SK-N-SH treated with all-trans-retinoic acid at 6 μM for 48 hours (cell line): ENCODE measurements around the gene ZNF654.

ENCODE experiments used
- ATAC-seq: fragments of 200-7000 bp; cut with Tn5 transposase; 3 replicates; pipeline ENCODE4 v1.9.1; 2020; ENCODE audit warnings: mild to moderate bottlenecking, moderate library complexity
- ARNTL ChIP-seq: fragments of 450-650 bp; formaldehyde crosslinking; IDR thresholded peaks from 2 replicates; pipeline ENCODE4 v1.5.0; 2020; ENCODE audit warnings: low read depth, mild to moderate bottlenecking, moderate library complexity, borderline replicate concordance
- BACH2 ChIP-seq: fragments of 250-450 bp; sonication (Bioruptor Pico); IDR thresholded peaks from 2 replicates; pipeline ENCODE4 v1.9.0; 2021; ENCODE audit warnings: mild to moderate bottlenecking, borderline replicate concordance
- CSDC2 ChIP-seq: fragments of 250-450 bp; sonication (Bioruptor Pico); IDR thresholded peaks from 2 replicates; pipeline ENCODE4 v1.5.0; 2020; ENCODE audit warnings: mild to moderate bottlenecking, moderate library complexity
- ESRRG ChIP-seq: fragments of 250-450 bp; sonication (Bioruptor Pico); IDR thresholded peaks from 2 replicates; pipeline ENCODE4 v1.6.1; 2021; ENCODE audit warnings: mild to moderate bottlenecking
- GLIS3 ChIP-seq: fragments of 250-450 bp; sonication (Bioruptor Pico); IDR thresholded peaks from 2 replicates; pipeline ENCODE4 v1.5.0; 2020; ENCODE audit warnings: mild to moderate bottlenecking, moderate library complexity
- ISL1 ChIP-seq: fragments of 250-450 bp; sonication (Bioruptor Pico); IDR thresholded peaks from 2 replicates; pipeline ENCODE4 v2.1.2; 2022; ENCODE audit warnings: mild to moderate bottlenecking, moderate library complexity
- RARB ChIP-seq: fragments of 250-450 bp; sonication (Bioruptor Pico); IDR thresholded peaks from 2 replicates; pipeline ENCODE4 v1.8.0; 2021; ENCODE audit warnings: mild to moderate bottlenecking, moderate library complexity
- TCF4 ChIP-seq: fragments of 250-450 bp; sonication (Bioruptor Pico); IDR thresholded peaks from 2 replicates; pipeline ENCODE4 v1.8.0; 2021; ENCODE audit warnings: mild to moderate bottlenecking, moderate library complexity, borderline replicate concordance
- TOX ChIP-seq: fragments of 250-450 bp; sonication (Bioruptor Pico); IDR thresholded peaks from 2 replicates; pipeline ENCODE4 v1.8.0; 2021; ENCODE audit warnings: mild to moderate bottlenecking, moderate library complexity, borderline replicate concordance
- ZC3H10 ChIP-seq: fragments of 250-450 bp; sonication (Bioruptor Pico); IDR thresholded peaks from 2 replicates; pipeline ENCODE4 v1.5.1; 2021; ENCODE audit warnings: mild to moderate bottlenecking, moderate library complexity
- ZFP3 ChIP-seq: fragments of 250-450 bp; sonication (Bioruptor Pico); IDR thresholded peaks from 2 replicates; pipeline ENCODE4 v1.5.0; 2020; ENCODE audit warnings: mild to moderate bottlenecking, moderate library complexity
- ZNF565 ChIP-seq: fragments of 450-650 bp; formaldehyde crosslinking; conservative IDR thresholded peaks from 2 replicates; pipeline ENCODE4 v1.5.0; 2020; ENCODE audit warnings: low read depth, mild to moderate bottlenecking, moderate library complexity
- ZNF8 ChIP-seq: fragments of 450-650 bp; formaldehyde crosslinking; IDR thresholded peaks from 2 replicates; pipeline ENCODE4 v1.5.0; 2020; ENCODE audit warnings: mild to moderate bottlenecking, moderate library complexity
- TF ChIP-seq, protein P1 (sequence below): fragments of 250-450 bp; sonication (Bioruptor Pico); IDR thresholded peaks from 2 replicates; pipeline ENCODE4 v1.5.0; 2020; ENCODE audit warnings: mild to moderate bottlenecking, moderate library complexity
- TF ChIP-seq, protein P2 (sequence below): fragments of 250-450 bp; sonication (Bioruptor Pico); IDR thresholded peaks from 2 replicates; pipeline ENCODE4 v1.8.0; 2021; ENCODE audit warnings: low read depth, mild to moderate bottlenecking, moderate library complexity, borderline replicate concordance
- TF ChIP-seq, protein P3 (sequence below): fragments of 250-450 bp; sonication (Bioruptor Pico); IDR thresholded peaks from 2 replicates; pipeline ENCODE4 v1.5.1; 2020; ENCODE audit warnings: low read depth, mild to moderate bottlenecking, moderate library complexity
- TF ChIP-seq, protein P4 (sequence below): fragments of 250-450 bp; sonication (Bioruptor Pico); IDR thresholded peaks from 2 replicates; pipeline ENCODE4 v1.5.1; 2021; ENCODE audit warnings: mild to moderate bottlenecking, moderate library complexity
- TF ChIP-seq, protein P5 (sequence below): fragments of 250-450 bp; sonication (Bioruptor Pico); IDR thresholded peaks from 2 replicates; pipeline ENCODE4 v1.8.0; 2020; ENCODE audit warnings: mild to moderate bottlenecking, moderate library complexity, borderline replicate concordance

Gene ZNF654

DNA sequence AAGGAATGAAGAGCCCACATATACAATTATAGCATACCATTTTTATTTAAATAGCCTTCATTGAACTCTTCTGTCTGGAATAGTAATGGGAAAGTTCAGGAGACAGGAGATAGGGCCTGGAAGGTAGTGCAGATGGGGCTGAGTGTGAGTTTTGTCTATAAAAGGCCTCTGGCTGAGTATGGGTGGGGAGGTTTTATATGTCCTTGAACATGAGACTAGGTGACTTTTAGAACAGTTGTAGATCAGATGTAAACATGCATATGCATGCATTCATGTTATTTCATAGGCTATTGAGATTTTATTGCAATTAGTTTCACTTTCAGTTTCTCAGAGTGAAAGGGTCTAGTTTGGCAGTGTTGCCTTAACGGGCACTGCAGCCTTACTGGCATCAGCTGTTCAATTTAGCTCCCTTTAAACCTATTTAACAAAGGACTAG lies 27.4 kb upstream of the ZNF654 start:
- peak; percentile 83 for ATAC-seq
- TF ChIP-seq TCF4 (CRISPR knock-in tag) (no peak), ISL1 (CRISPR knock-in tag) (no peak), ZC3H10 (CRISPR knock-in tag) (no peak), GLIS3 (CRISPR knock-in tag) (no peak), ZNF8 (no peak), ESRRG (CRISPR knock-in tag) (no peak), CSDC2 (CRISPR knock-in tag) (no peak), ARNTL (CRISPR knock-in tag) (no peak)
- TF ChIP-seq, protein P1, sequence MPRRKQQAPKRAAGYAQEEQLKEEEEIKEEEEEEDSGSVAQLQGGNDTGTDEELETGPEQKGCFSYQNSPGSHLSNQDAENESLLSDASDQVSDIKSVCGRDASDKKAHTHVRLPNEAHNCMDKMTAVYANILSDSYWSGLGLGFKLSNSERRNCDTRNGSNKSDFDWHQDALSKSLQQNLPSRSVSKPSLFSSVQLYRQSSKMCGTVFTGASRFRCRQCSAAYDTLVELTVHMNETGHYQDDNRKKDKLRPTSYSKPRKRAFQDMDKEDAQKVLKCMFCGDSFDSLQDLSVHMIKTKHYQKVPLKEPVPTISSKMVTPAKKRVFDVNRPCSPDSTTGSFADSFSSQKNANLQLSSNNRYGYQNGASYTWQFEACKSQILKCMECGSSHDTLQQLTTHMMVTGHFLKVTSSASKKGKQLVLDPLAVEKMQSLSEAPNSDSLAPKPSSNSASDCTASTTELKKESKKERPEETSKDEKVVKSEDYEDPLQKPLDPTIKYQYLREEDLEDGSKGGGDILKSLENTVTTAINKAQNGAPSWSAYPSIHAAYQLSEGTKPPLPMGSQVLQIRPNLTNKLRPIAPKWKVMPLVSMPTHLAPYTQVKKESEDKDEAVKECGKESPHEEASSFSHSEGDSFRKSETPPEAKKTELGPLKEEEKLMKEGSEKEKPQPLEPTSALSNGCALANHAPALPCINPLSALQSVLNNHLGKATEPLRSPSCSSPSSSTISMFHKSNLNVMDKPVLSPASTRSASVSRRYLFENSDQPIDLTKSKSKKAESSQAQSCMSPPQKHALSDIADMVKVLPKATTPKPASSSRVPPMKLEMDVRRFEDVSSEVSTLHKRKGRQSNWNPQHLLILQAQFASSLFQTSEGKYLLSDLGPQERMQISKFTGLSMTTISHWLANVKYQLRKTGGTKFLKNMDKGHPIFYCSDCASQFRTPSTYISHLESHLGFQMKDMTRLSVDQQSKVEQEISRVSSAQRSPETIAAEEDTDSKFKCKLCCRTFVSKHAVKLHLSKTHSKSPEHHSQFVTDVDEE (CRISPR knock-in tag), result no peak
- TF ChIP-seq, protein P2, sequence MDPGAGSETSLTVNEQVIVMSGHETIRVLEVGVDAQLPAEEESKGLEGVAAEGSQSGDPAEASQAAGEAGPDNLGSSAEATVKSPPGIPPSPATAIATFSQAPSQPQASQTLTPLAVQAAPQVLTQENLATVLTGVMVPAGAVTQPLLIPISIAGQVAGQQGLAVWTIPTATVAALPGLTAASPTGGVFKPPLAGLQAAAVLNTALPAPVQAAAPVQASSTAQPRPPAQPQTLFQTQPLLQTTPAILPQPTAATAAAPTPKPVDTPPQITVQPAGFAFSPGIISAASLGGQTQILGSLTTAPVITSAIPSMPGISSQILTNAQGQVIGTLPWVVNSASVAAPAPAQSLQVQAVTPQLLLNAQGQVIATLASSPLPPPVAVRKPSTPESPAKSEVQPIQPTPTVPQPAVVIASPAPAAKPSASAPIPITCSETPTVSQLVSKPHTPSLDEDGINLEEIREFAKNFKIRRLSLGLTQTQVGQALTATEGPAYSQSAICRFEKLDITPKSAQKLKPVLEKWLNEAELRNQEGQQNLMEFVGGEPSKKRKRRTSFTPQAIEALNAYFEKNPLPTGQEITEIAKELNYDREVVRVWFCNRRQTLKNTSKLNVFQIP, result no peak
- TF ChIP-seq, protein P3, sequence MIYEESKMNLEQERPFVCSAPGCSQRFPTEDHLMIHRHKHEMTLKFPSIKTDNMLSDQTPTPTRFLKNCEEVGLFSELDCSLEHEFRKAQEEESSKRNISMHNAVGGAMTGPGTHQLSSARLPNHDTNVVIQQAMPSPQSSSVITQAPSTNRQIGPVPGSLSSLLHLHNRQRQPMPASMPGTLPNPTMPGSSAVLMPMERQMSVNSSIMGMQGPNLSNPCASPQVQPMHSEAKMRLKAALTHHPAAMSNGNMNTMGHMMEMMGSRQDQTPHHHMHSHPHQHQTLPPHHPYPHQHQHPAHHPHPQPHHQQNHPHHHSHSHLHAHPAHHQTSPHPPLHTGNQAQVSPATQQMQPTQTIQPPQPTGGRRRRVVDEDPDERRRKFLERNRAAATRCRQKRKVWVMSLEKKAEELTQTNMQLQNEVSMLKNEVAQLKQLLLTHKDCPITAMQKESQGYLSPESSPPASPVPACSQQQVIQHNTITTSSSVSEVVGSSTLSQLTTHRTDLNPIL (CRISPR knock-in tag), result no peak
- TF ChIP-seq, protein P4, sequence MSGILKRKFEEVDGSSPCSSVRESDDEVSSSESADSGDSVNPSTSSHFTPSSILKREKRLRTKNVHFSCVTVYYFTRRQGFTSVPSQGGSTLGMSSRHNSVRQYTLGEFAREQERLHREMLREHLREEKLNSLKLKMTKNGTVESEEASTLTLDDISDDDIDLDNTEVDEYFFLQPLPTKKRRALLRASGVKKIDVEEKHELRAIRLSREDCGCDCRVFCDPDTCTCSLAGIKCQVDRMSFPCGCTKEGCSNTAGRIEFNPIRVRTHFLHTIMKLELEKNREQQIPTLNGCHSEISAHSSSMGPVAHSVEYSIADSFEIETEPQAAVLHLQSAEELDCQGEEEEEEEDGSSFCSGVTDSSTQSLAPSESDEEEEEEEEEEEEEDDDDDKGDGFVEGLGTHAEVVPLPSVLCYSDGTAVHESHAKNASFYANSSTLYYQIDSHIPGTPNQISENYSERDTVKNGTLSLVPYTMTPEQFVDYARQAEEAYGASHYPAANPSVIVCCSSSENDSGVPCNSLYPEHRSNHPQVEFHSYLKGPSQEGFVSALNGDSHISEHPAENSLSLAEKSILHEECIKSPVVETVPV, result no peak

DNA sequence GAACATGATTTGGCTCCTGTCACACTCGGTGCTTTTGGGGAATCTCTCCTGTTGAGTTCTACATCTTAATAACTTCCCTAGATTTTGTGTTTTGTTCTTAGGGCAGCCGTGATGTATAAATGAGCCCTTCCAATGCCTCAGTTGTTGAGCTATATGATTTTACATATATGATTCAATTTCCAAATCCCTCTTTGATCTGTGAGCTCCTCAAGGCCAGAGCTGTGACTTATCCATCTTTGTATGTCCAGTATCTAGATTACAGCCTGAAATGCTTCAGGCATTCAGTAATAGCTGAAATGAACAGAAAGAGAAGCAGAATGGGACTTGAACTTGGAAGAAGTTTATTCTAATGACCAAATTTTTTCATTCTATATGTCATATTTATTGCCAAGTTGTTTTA lies 26.8 kb upstream of the ZNF654 start:
- ATAC-seq, result peak; percentile 53

DNA sequence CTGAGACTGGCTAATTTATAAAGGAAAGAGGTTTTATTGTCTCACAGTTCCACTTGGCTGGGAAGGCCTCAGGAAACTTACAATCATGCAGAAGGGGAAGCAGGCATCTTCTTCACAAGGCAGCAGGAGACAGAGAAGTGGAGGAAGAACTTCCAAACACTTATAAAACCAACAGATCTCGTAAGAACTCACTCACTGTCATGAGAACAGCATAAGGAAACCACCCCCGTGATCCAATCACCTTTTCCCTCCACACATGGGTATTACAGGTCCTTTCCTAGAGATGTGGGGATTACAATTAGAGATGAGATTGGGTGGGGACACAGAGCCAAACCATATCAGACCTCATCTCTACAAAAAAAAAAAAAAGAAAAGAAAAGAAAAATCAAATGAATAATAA lies 26.0 kb upstream of the ZNF654 start:
- TF ChIP-seq ESRRG (CRISPR knock-in tag) (no peak), RARB (no peak)
- TF ChIP-seq, protein P4, result no peak
- no peak for ATAC-seq

More for the DNA sequence above, 26.8 kb upstream of the ZNF654 start:
- TF ChIP-seq ARNTL (CRISPR knock-in tag) (no peak), BACH2 (CRISPR knock-in tag) (no peak), ZFP3 (no peak)

DNA sequence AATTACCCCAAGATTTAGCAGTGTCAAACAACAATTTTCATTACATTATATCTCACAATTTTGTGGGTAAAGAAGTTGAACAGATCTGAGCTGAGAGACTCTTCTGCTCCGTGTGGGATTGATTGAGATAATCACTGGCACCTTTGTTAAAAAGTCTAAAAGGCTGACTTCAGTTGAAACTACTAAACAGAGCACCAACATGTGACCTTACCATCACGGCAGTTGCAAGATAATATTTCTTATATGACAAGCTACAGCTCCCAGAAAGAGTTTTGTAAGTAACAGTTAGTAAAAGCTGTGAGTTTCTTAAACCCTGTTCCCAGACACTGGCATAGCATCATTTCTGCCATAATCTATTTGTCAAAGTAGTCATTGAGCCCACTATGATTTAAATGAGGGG lies 25.2 kb upstream of the ZNF654 start:
- no peak for ATAC-seq

DNA sequence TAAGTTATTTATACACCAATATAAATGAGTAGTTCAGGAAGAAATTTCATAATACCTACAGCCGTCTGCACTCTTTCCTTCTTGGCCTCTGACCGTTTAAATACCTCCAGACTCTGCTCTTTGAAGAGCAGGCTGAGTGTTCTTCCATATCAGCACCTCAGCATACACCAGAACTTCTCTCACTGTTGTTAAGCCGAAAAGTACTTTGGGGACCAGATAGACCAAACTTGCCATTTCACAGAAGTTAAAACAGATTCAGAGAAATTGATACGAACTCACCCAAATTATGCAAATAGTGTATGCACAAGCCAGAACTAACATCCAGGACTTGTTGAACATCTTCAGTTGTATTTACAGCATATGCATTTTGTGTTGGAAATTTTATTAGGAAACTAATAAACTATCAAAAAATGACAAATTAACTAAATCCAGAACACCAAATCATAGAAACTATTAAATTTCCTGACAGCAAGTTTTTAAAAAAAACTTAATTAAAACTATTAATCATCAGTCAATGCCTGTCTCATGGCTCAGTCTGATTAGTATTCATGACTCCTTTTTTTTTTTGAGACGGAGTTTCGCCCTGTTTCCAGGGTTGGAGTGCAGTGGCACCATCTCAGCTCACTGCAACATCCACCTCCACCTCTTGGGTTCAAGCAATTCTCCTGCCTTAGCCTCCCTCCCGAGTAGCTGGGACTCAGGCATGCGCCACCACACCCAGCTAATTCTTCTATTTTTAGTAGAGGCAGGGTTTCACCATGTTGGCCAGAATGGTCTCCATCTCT lies 24.4 kb upstream of the ZNF654 start:
- ATAC-seq, result no peak
- no peak for TF ChIP-seq ZNF565 (CRISPR knock-in tag)
- TF ChIP-seq ARNTL (CRISPR knock-in tag), result no peak
- TF ChIP-seq TOX (CRISPR knock-in tag), result no peak
- TF ChIP-seq ZFP3, result no peak
- no peak for TF ChIP-seq GLIS3 (CRISPR knock-in tag)
- TF ChIP-seq, protein P4, result no peak
- TF ChIP-seq, protein P5, sequence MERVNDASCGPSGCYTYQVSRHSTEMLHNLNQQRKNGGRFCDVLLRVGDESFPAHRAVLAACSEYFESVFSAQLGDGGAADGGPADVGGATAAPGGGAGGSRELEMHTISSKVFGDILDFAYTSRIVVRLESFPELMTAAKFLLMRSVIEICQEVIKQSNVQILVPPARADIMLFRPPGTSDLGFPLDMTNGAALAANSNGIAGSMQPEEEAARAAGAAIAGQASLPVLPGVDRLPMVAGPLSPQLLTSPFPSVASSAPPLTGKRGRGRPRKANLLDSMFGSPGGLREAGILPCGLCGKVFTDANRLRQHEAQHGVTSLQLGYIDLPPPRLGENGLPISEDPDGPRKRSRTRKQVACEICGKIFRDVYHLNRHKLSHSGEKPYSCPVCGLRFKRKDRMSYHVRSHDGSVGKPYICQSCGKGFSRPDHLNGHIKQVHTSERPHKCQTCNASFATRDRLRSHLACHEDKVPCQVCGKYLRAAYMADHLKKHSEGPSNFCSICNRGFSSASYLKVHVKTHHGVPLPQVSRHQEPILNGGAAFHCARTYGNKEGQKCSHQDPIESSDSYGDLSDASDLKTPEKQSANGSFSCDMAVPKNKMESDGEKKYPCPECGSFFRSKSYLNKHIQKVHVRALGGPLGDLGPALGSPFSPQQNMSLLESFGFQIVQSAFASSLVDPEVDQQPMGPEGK (CRISPR knock-in tag), result no peak

More for the DNA sequence above, 25.2 kb upstream of the ZNF654 start:
- no peak for TF ChIP-seq ZFP3
